ENCODE results near the gene FOXI1.

DNA sequence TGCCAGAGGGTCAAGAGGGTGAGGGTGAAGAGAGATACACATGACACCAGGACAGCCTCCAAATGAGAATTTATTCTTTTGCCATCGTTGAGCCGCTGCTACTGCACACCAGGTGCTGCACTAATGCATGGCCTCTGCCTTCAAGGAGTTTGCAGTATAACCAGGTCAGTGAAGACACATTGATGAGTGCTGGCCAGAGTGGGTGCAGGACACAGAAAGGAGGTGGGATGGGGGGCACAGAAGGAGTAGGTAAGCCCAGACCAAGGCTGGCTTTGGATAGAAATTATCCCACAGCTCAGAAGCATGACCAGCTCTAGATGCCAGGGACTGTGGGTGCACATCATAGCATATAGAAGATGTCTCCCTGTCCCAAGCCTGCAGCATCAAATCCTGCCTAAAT lies 38.0 kb downstream of the FOXI1 start:
- TF ChIP-seq, protein P1, sequence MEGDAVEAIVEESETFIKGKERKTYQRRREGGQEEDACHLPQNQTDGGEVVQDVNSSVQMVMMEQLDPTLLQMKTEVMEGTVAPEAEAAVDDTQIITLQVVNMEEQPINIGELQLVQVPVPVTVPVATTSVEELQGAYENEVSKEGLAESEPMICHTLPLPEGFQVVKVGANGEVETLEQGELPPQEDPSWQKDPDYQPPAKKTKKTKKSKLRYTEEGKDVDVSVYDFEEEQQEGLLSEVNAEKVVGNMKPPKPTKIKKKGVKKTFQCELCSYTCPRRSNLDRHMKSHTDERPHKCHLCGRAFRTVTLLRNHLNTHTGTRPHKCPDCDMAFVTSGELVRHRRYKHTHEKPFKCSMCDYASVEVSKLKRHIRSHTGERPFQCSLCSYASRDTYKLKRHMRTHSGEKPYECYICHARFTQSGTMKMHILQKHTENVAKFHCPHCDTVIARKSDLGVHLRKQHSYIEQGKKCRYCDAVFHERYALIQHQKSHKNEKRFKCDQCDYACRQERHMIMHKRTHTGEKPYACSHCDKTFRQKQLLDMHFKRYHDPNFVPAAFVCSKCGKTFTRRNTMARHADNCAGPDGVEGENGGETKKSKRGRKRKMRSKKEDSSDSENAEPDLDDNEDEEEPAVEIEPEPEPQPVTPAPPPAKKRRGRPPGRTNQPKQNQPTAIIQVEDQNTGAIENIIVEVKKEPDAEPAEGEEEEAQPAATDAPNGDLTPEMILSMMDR (conservative IDR thresholded peaks at IDR 0.05): no peak
- TF ChIP-seq EZH2 (IDR thresholded peaks at IDR 0.05; ENCODE audit: low read depth): no peak
